HAP-1 (cell line): ENCODE results near the gene CDH10.

ENCODE experiments used
- DNase-seq, 2 experiments: peaks; one replicate each; pipeline ENCODE4 v3.0.0-alpha.2; 2016 to 2020; ENCODE audit warnings: low spot score in 2 of 2
- H3K27me3 ChIP-seq: fragments of 250-450 bp; sonication (Bioruptor Pico); 2 replicates; pipeline ENCODE4 v1.5.1; 2020; ENCODE audit warnings: low read depth, mild to moderate bottlenecking, moderate library complexity
- H3K36me3 ChIP-seq: fragments of 250-450 bp; sonication (Bioruptor Pico); replicated peaks from 2 replicates; pipeline ENCODE4 v1.5.1; 2020; ENCODE audit warnings: mild to moderate bottlenecking
- H3K4me1 ChIP-seq: fragments of 250-450 bp; sonication (Bioruptor Pico); 2 replicates; pipeline ENCODE4 v1.5.1; 2020; ENCODE audit warnings: mild to moderate bottlenecking
- H3K4me3 ChIP-seq: fragments of 250-450 bp; sonication (Bioruptor Pico); 2 replicates; pipeline ENCODE4 v1.5.1; 2020; ENCODE audit warnings: mild to moderate bottlenecking, moderate library complexity
- H3K9me3 ChIP-seq: fragments of 250-450 bp; sonication (Bioruptor Pico); 2 replicates; pipeline ENCODE4 v1.5.1; 2020; ENCODE audit warnings: mild to moderate bottlenecking, moderate library complexity
- in situ Hi-C: fragments of 300-500 bp; cut with MboI; formaldehyde crosslinking; loops from 3 replicates; pipeline ENCODE4 v1.14.3; 2020; ENCODE audit warnings: low sequenced_read_pairs, inconsistent platforms, mixed read lengths

The CDH10 gene

DNA sequence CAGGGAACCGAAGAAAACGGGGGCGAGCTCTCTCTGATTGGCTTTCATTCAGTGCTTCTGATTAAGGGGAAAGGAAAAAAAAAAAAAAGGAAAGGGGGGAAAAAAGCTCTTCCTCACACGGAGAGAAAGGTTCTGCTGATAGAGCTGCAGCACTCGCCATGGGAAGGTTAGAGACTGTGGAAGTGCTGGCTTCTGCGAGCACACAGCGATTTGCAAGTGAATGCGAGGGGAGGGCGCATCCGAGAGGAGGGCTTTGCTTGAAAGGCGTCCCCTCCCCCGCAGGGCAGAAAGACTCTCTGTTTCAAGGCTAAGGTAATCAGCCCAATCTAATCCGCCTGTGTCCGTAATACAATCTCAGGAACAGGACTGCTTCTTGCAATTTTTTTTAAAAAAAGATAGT, at the start of gene CDH10:
Gene CDH10 (minus strand): TSS at position 218 of the 400 bp plus-strand sequence. CDS start 51,488 bp downstream, outside the sequence.
- Histone ChIP-seq H3K4me3 (peak within 1 kb of the TSS; percentile 47), H3K9me3 (no peaks in the 10 kb centered on the region), H3K36me3 (no peaks in the 10 kb centered on the region), H3K4me1 (peaks cover 15% of the 10 kb centered on the region), H3K27me3 (no peaks in the 10 kb centered on the region)
- peak; percentile 97 for DNase-seq
- in situ Hi-C loops: no loop called here

DNA sequence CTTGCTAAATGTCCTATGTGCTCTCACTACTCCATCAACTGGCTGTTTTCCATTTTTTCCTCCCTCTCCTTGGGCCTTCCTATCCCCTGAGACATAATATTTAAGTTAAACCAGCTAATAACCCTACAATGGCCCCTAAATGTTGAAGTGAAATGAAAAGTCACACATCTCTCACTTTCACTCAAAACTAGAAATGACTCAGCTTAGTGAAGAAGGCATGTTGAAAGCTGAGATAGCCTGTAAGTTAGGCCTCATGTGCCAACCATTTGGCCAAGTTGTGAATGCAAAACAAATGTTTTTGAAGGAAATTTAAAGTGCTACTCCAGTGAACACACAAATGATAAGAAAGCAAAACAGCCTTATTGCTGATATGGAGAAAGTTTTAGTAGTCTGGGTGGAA, 48.8 kb upstream of the CDH10 start:
- Histone ChIP-seq H3K36me3 (no peaks in the 10 kb centered on the region), H3K27me3 (no peaks in the 10 kb centered on the region), H3K4me3 (no peak overlapping the region), H3K4me1 (no peaks in the 10 kb centered on the region), H3K9me3 (no peaks in the 10 kb centered on the region)
- in situ Hi-C loops: no loop called here
- no peak for DNase-seq

DNA sequence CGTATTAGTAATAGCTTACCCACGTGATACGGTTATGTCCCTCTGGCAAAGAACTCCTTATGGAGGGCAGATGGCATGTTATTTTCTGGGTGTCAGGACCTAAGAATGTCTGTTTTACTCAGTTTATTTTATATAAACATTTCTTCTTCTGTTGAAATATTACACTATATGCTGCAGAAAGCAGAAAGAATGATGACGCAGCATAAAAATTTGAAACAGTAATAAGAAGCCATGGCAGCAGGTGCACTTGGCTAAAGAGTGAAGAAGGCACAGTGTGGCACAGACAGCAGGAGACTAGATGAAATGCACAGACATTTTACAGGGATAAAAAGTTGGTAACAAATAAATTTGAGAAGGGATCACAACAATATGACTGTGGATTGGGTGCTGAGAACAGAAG, 46.3 kb upstream of the CDH10 start:
- H3K9me3 ChIP-seq: no peaks in the 10 kb centered on the region
- no peak overlapping the region for H3K4me3 ChIP-seq
- H3K36me3 ChIP-seq: no peaks in the 10 kb centered on the region
- no peaks in the 10 kb centered on the region for H3K4me1 ChIP-seq
- DNase-seq: no peak
- in situ Hi-C loops: no loop called here
- H3K27me3 ChIP-seq: no peaks in the 10 kb centered on the region

DNA sequence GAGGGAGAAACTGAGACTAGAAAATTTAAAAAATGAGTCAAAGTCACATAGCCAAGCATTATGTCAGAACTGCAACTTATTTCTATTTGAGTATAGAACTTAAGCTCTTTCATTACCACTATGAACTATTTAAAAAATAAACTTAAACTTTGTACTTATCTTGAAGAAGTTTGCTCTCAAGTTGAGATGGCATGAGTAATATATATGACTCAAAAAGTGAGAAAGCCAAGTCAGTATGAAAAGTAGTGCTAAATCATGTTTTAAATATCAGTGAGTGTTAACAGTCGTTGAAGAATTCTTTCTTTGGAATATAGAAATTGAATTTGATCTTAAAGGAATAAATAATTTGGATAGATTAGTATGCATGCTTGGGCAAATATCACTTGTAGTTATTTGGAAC, 36.3 kb upstream of the CDH10 start:
- Histone ChIP-seq H3K4me1 (no peaks in the 10 kb centered on the region), H3K9me3 (peaks cover 4% of the 10 kb centered on the region; the same call in 1 of the 2 replicates), H3K4me3 (no peak overlapping the region), H3K36me3 (no peaks in the 10 kb centered on the region), H3K27me3 (no peaks in the 10 kb centered on the region)
- in situ Hi-C loops: no loop called here
- DNase-seq: no peak

DNA sequence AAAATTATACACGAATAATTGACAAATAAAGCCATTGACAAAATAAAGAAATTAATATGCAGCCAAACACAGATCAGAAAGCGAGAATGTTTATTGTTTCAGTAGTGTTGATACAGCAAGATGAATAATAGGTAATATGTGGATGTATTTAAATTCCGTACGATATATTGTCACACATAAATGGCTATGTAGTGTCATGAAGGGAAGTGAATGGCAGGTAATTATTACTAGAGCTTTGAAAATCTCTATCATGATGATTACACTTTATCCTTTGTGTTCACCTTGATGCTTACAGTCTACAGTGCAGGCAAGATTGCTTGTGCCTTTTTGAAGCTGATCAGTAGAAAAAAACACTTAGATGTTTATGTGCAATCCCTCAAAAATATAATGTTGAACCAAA, 23.3 kb upstream of the CDH10 start:
- no peak for DNase-seq

DNA sequence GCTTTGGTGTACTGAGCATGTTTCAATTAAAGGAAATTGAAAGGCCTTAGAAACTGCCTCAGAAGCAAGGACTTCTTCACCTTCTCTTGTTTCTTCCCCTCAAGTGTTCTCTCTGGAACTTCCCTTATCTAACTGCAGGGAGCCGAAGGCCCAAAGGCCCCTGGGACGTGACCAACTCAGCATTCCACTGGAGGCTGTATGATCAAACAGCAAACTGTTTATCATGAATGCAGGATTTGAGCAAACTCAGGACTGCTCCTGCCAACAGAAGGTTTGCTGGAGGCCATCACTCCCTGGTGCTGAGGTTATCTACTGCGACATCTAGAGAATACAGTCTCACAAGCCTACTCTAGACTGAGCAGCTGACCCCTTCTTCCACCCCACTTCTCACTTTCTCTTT, 4.8 kb upstream of the CDH10 start:
- no peaks in the 10 kb centered on the region for H3K27me3 ChIP-seq
- H3K4me1 ChIP-seq: peaks cover 24% of the 10 kb centered on the region
- no peak overlapping the region for H3K4me3 ChIP-seq
- no peaks in the 10 kb centered on the region for H3K9me3 ChIP-seq
- DNase-seq: no peak
- H3K36me3 ChIP-seq: no peaks in the 10 kb centered on the region
- in situ Hi-C loops: no loop called here

More for the DNA sequence above, 23.3 kb upstream of the CDH10 start:
- Histone ChIP-seq H3K9me3 (no peaks in the 10 kb centered on the region), H3K27me3 (no peaks in the 10 kb centered on the region), H3K4me3 (no peak overlapping the region), H3K4me1 (no peaks in the 10 kb centered on the region), H3K36me3 (no peaks in the 10 kb centered on the region)
- in situ Hi-C loops: no loop called here

DNA sequence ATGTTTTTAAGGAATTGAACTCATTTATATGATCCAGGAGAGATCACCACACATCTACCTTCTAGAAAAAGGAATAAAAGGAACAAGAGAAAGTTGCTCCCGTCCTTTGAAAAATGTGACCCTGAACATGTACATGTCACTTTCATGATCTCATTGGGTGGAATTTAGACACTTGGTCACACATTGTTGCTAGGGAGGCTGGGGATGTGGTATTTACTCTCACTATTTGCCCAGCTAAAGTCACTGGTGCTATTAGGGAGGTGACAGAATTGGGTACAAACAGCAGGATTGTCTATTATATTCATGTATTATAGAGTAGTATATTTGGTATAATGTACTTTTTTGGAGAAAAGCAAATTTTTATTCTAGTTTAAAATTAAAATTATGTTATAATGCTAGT, 2.1 kb upstream of the CDH10 start:
- Histone ChIP-seq H3K27me3 (no peaks in the 10 kb centered on the region), H3K4me3 (no peak overlapping the region), H3K4me1 (peaks cover 19% of the 10 kb centered on the region), H3K9me3 (no peaks in the 10 kb centered on the region), H3K36me3 (no peaks in the 10 kb centered on the region)
- no peak for DNase-seq
- in situ Hi-C loops: no loop called here

DNA sequence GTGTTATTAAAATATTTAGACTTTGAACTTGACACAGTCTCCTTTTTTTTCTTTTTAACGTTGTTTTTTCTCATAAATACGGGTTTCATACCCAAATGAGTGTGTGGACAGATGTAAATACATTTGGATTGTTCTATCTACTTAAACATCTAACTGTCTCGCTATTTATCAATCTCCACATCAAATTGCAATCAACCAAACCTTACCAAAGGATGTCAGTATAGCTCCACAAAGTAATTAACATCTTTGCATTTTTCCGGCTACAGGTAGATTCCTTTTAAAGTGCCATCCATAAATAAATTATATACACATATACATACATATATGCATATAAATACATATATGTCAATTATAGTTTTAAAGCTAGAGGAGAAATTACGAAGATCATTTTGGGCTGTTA, 705 bp upstream of the CDH10 start:
- Histone ChIP-seq H3K9me3 (no peaks in the 10 kb centered on the region), H3K4me3 (peak overlapping the region; percentile 47), H3K36me3 (no peaks in the 10 kb centered on the region), H3K4me1 (peaks cover 10% of the 10 kb centered on the region), H3K27me3 (no peaks in the 10 kb centered on the region)
- no peak for DNase-seq
- in situ Hi-C loops: no loop called here

DNA sequence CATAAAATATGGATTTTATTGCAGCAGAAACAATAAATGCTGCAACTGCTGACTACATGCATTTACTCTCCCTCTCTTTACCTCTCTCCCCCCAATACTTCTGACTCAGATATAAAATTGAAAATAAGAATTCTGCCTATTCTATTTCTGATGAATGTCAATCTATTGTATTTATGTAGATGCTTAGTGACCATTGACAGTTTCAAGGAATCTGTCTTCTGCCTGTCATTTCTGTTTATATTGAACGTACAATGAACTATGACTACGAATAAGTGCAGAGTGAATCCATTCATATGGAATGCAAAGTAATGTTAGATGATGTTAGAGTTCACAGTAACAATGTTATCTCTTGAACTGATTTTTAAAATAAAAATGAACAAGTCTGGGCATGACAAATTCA, 898 bp downstream of the CDH10 start:
- Histone ChIP-seq H3K9me3 (no peaks in the 10 kb centered on the region), H3K27me3 (no peaks in the 10 kb centered on the region), H3K36me3 (no peaks in the 10 kb centered on the region), H3K4me1 (peaks cover 16% of the 10 kb centered on the region), H3K4me3 (peak overlapping the region; percentile 47)
- in situ Hi-C loops: no loop called here
- peak in 1 of 2 experiments; percentile 70 for DNase-seq

DNA sequence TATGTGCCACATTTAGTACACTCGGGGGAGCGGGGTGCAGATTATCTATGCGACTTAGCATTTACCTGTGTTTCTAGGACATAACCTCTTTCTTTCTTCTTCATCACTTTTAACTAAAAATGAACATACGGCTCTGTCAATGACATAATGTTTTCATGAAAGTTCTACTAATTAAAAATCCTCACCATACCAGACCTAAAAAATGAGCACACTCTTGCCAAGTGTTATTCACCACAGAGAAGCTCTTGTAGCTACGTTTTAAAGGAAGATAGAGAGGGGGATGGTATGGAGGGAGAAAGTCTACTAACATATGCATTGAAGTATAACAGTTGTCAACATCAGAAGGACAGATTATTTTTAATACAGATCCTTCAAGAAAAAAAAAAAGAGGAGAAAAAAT, 1.6 kb downstream of the CDH10 start:
- no peaks in the 10 kb centered on the region for H3K9me3 ChIP-seq
- in situ Hi-C loops: no loop called here
- H3K27me3 ChIP-seq: no peaks in the 10 kb centered on the region
- peak in 1 of 2 experiments; percentile 4 for DNase-seq
- peaks cover 16% of the 10 kb centered on the region for H3K4me1 ChIP-seq
- H3K4me3 ChIP-seq: peak overlapping the region; percentile 47
- no peaks in the 10 kb centered on the region for H3K36me3 ChIP-seq

DNA sequence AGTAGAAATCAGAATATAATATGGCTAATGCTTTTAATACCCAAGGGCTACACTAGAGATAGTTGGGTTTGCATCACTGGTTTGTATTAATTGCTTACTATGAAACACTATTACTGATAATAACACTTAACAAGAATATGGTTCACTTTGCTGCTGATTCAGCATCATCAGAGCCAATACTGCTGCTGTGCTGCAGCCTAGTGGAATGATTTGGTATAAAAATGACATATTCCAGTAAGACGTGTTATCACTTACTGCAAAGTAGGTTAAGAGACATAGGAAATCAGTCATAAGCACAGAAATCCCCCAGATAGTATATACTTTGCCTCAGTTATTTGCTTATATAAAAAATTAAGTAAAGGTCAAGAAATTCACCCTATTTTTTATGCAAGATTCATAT, 2.8 kb downstream of the CDH10 start:
- Histone ChIP-seq H3K36me3 (no peaks in the 10 kb centered on the region), H3K4me1 (peaks cover 18% of the 10 kb centered on the region), H3K27me3 (no peaks in the 10 kb centered on the region), H3K9me3 (no peaks in the 10 kb centered on the region), H3K4me3 (peak overlapping the region; percentile 47)
- in situ Hi-C loops: no loop called here
- peak; percentile 46 to 72 for DNase-seq

DNA sequence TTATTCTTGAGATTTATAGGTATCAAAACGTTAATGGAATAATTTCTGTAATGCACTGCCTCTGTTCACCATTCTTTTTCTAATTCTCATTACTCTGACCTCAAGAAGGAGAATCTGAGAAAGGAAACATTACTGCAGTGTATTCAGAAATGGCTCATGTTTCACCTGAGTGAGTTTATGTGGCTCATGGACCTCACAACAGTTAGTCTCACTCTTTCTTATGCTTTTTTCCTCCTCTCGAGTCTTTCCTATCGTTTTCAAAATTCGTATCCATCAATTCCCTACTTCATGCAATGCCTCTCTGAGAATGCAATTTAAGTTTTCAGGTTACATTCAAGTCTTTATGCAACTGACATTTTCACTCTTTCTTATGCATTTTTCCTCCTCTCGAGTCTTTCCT, 9.6 kb downstream of the CDH10 start:
- Histone ChIP-seq H3K27me3 (no peaks in the 10 kb centered on the region), H3K9me3 (no peaks in the 10 kb centered on the region), H3K4me1 (peaks cover 35% of the 10 kb centered on the region), H3K4me3 (peak overlapping the region; percentile 1; the same call in 1 of the 2 replicates), H3K36me3 (no peaks in the 10 kb centered on the region)
- DNase-seq: no peak
- in situ Hi-C loops: no loop called here

DNA sequence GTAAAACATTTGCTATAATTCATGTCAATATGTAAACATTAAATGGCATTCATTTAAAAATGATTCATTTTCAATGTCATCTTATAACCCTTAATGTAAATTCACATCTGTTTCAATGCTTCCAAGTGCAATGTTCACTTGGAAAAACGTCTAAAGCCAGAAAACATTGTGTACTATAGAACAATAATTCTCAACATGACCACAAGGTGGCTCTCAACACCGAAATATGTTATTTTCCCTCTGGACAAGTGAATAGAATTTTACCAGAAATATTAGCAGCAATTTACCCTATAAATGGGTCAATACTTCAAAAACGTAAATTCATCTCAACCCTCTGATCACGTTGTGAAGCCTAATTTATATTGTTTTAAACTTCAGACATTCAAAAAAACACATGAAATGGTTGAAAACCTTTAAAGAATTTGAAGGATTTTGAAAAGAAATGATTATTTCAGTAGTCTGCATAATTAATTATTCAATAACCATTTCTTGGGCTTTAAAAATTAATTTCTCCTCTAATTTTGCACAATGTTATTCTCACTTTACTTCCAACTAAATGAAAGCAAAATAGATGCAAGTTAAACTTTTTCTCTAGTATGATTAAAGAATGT, 11.0 kb downstream of the CDH10 start:
- peak; percentile 40 to 69 for DNase-seq
- H3K4me3 ChIP-seq: no peak overlapping the region
- H3K27me3 ChIP-seq: no peaks in the 10 kb centered on the region
- H3K9me3 ChIP-seq: no peaks in the 10 kb centered on the region
- H3K36me3 ChIP-seq: no peaks in the 10 kb centered on the region
- in situ Hi-C loops: no loop called here
- peaks cover 30% of the 10 kb centered on the region for H3K4me1 ChIP-seq

DNA sequence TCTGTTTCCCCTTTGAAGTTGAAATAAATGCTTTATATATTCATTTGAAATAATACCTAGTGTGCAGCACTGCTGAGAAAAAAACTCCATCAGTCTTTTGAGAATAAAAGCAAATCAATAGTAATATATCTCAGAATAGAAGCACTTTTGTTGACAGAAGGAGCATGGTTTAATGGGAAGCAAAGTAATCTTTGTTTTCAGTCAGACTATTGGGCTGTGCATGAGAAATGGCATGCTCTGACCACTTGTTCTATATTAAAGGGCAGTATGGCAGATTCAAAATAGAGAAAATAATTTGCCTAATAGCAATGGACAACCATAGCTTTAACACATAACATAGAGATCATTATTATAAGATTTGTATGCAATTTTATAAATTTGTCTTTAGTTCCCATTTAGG, 12.4 kb downstream of the CDH10 start:
- Histone ChIP-seq H3K4me3 (no peak overlapping the region), H3K4me1 (peaks cover 33% of the 10 kb centered on the region), H3K36me3 (no peaks in the 10 kb centered on the region), H3K9me3 (no peaks in the 10 kb centered on the region), H3K27me3 (no peaks in the 10 kb centered on the region)
- no peak for DNase-seq
- in situ Hi-C loops: no loop called here

DNA sequence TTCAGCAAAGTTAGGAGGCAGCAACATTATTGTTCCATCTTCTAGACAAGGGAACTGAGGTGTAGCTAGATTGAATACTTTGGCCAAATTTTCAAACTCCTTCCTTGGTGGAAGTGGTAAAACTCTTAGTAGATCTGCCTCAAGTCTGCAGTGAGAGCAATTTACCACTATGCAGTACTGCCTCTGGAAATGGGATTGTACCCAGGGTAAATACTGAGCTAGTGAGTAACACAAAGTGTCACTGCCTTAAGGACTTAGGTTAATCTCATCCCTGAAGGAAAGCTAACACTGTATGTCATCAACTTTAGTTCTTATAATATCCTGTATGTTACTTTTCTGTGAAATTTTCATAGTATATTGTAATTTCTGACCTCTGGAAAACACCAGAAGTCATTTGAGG, 13.9 kb downstream of the CDH10 start:
- in situ Hi-C loops: no loop called here
- H3K4me1 ChIP-seq: peaks cover 22% of the 10 kb centered on the region

More for the DNA sequence above, 13.9 kb downstream of the CDH10 start:
- H3K9me3 ChIP-seq: no peaks in the 10 kb centered on the region
- no peak overlapping the region for H3K4me3 ChIP-seq
- H3K27me3 ChIP-seq: no peaks in the 10 kb centered on the region
- no peak for DNase-seq
- H3K36me3 ChIP-seq: no peaks in the 10 kb centered on the region
